Endometrium (tissue), 2 donors: ENCODE measurements around the gene APMAP.

Experiments used
- FAIRE-seq: peaks from 2 replicates; lab custom pipeline; 2012; peaks lifted over from hg19 to GRCh38; lab: Jason Lieb, UNC
- donor health status: control.
- donor health status: control.

APMAP gene

DNA sequence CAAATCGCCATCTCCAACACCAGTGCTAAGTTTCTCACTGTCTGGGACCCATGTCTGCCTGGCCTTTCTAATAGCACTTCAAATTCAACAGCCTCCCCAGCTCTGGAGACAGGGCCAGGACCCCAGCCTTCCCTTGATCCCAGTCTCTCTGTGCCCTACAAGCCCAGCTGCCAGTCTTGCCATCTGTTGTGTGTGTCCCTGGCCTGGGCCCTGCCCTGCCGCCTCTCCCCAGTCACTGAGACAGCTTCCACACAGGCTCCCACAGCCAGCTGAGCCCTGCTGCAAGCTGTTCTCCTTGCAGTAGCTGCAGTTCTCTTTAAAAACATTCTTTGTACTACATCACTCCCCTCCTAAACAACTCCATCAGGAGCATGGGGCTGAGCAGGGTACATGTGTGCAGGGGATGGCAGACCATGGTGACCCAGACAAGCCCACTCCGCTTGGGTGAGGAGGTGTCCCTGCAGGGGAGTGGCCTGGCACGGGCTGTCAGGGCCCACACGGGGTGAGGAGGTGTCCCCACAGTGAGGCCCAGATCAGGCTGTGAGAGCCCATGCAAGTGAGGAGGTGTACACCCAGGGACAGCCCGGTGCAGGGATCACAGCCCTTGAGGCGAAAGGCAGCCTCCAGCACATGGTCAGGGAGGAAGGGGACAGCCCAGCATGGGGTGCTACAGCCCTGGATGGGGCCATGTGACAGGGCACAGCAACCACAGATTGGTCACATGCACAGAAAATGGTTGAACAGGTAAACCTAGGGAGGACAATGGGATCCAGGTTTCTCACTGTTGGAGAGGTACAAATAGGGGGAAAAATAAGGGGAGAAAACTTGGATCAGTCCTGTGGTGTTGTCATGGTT is 27.3 kb downstream of the APMAP start:
- no peak for FAIRE-seq

DNA sequence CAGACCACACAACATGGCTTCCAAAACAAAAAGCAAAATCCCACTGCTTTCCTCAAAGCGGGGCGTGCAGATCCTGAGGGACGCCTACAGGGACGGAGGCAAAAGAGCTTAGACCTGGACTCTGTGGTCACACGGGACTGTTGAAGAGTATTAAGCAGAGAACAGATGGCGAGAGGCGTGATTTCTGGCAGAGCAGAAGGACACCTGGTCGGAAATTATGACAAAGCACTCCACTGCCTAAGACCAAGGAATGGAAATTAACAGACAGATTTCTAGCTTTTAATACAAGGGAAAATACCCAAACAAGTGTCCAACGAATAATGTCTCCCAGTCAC is 28.1 kb downstream of the APMAP start:
- no peak for FAIRE-seq

DNA sequence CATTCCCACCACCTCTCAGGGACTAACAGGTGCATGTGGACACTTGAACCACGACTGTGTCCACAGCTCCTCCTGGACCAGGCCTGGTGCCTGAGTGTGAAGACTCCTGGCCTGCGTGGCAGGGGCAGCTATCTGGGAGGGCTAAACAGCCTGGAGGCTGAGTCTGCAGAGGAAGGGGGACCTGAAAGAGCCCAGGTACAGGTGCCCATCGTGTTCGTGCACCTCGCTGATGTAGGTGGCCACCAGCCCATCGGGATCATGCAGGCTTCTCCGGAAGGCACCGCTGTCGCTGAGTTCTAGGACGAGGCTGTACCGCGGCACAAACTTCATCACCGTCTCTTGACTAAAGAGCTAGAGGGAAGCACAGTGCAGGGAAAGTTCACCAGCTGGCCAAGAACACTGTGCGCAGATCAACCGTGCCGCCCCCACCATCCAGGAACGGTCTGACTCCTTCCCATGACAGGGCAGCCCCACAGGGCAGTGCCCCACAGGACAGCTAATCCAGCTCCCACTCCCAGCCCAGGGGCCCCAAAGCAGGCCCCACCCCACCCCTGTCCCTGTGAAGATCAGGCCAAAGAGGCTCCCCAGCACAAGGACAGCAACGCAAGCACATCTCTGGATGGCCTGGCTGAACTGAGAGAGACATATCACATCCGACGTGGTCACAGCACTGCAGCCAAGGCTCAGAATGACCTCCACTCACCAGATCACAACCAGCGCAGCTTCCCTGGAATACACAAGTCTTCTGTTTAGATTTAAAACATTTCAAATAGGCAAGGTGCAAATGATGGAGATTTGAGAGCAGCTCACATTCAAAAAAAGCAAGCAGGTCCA is 28.7 kb downstream of the APMAP start:
- FAIRE-seq, result no peak

DNA sequence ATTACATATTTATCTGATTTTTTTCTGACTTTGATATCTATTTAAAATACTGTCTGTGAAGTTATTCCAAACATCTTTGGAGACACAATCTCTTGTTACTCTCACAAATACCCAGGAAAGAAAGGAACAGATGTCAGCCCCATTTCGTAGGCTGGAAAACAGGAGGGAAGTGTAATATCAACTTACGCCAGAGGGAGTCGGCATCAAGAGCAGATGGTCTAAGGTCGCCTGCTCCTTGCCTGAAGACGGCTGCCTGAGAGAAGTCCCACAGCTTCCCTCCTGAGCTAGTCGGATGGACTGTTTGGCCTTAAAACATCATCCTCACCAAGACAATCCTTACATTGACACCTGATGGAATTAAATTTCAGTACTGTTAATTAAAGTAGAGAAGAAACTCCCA is 30.0 kb downstream of the APMAP start:
- FAIRE-seq, result no peak

DNA sequence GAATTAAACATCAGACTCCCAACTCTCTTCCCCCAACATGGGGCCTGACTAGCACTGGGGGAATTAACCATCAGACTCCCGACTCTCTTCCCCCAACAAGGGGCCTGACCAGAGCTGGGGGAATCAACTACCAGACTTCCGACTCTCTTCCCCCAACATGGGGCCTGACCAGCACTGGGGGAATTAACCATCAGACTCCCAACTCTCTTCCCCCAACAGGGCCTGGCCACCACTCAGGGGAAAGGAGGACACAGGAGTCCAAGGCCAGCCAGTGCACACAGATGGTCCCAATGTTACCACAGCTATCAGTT is 30.4 kb downstream of the APMAP start:
- no peak for FAIRE-seq

DNA sequence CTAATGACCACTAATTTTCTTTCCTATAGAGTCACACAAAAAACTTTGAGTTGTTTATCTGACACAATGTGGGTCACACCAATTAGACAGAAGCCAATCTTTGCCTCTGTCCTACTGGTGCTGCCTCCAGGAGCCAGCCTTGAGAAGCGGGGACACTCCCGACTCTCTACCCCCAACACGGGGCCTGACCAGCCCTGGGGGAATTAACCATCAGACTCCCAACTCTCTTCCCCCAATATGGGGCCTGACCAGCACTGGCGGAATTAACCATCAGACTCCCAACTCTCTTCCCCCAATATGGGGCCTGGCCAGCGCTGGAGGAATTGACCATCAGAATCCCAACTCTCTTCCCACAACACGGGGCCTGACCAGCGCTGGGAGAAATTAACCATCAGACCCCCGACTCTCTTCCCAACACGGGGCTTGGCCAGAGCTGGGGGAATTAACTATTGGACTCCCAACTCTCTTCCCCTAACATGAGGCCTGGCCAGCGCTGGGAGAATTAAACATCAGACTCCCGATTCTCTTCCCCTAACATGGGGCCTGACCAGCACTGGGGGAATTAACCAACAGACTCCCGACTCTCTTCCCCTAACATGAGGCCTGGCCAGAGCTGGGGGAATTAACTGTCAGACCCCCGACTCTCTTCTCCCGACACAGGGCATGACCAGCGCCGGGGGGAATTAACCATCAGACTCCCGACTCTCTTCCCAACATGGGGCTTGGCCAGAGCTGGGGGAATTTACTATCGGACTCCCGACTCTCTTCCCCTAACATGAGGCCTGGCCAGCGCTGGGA is 31.0 kb downstream of the APMAP start:
- FAIRE-seq, result no peak

DNA sequence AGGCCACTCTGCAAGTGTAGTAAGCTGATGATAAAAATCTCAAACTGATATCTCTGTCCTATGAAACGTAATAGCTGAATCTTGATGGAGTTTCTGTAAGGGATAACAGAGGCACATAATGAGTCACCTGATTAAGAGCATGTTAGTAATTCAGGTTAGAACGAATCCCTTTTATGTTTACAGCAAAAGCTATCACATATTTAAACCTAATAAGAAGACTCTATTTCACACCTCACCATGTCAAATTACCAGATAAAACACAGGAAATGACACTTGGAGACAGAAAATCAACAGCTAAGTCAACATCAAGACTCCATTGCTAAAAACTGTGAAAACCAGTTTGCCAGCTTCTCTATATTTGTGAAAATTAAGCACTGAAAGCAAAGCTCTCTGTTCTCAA is 31.7 kb downstream of the APMAP start:
- FAIRE-seq, result no peak

DNA sequence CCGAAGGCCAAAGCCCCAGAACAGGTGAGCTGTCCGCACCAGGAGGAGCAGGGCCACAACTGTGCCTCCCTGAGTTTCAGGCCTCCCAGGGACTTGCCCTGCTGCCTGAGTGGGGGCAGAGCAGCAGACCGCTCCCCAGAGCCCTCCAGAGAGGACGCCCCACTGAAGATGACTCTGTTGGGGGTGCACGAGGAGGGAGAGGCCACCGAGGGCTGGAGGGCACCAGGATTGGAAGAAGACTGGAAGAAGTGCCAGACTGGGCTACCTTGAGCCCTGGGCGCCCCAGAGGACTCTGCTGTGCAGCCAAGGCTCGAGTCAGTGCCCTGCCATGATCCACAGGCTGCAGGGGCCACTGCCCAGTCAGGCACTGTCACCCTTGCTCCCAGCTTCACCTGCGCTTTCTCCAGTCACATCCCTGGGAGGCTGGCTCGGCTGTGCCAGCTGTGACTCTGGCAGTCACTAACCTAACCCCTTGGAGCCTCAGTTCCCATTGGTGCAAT is 32.2 kb downstream of the APMAP start:
- no peak for FAIRE-seq

DNA sequence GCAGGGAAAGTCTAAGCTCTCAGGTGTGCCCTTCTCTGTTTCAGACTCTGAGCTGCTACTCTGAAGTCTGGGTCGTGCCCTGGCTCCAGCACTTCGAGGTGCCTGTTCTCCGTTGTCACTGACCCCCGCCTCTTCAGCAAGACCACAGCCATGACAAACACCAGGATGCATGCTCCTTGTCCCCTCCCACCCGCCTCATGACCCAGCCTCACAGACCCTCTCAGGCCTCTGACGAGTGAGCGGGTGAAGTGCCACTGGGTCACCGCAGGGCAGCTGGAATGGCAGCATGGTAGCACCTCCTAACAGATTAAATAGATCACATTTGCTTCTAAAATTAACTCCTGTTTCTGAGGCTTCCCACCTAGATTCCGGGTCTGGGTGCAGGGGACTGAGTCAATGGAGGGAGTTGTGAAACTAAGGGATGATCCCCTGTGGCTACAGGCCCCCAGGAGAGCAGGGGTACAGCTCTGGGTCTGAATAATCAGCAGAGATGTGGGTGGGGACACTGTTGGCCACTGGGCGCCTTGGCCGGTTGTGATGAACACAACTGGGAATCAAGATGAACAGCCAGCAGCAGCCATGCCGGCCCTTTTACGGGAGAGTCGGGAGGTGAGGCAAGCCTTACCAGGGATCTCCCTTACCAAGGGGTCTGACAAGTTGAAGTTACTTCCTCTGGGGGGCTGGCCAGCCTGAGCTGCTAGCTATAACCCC is 32.8 kb downstream of the APMAP start:
- no peak for FAIRE-seq

DNA sequence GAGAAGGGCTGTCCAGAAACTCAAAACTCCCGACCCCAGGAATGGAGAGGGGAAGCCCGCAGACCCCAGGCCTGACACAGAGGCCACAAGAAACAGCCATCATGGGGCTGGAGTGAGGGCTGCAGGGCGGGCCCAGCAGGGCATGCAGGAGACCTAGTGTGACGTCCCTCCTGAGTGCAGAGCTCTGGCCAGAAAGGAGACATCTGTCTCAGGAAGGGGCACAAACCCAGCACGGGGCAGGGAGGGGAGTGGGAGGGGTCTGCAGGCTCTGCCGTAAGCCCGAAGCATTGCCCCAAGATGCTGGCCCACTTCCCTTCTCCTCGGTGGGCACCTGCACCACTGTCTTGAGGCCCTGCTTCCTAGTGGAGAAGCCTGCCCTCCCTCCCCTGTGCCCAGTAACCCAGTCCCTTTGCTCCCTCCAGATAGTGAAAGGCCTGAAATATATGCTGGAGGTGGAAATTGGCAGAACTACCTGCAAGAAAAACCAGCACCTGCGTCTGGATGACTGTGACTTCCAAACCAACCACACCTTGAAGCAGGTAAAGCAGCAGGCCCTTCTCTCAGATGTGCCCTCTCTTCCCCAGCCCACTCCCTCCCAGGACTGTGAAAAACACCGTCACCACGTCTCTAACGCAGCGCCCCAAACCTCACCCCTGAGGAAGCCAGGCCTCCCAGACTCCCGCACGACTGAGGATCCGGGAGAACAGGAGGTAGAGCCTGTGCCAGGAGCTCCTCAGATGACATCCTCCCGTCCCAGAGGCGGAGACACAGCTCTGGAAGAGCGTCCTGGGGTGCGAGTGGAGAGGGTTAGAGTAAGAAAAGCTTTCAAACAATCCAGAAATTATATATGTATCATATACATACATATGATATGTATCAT is 33.8 kb downstream of the APMAP start:
- no peak for FAIRE-seq

DNA sequence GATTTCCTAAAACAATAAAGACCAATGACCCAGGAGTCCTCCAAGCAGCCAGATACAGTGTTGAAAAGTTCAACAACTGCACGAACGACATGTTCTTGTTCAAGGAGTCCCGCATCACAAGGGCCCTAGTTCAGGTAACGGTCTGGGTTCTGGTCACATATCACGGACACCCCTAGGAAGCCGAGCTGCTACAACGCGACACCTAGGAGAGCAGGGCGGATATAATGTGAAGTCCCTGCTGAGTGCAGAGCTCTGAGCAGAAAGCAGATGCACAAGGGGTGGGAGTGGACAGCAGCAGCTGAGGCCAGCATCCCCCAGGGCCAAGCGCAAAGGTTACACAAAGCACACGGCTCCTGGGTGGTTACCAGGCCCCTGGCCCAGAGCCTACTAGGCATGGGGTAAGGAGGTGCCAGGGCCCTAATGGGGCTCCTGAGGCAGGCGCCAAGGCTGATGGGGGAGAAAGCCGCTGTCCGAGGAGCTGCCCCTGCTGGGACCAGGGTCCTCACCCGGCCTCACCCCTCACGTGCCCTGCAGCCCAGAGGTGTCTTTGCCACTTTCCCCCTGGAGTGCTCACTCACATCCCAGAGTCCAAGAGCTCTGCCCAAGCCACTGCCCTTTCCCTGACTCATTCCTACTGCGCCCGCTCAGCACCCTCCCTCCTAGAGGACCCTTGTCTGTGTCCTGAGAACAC is 35.1 kb downstream of the APMAP start:
- FAIRE-seq, result no peak

DNA sequence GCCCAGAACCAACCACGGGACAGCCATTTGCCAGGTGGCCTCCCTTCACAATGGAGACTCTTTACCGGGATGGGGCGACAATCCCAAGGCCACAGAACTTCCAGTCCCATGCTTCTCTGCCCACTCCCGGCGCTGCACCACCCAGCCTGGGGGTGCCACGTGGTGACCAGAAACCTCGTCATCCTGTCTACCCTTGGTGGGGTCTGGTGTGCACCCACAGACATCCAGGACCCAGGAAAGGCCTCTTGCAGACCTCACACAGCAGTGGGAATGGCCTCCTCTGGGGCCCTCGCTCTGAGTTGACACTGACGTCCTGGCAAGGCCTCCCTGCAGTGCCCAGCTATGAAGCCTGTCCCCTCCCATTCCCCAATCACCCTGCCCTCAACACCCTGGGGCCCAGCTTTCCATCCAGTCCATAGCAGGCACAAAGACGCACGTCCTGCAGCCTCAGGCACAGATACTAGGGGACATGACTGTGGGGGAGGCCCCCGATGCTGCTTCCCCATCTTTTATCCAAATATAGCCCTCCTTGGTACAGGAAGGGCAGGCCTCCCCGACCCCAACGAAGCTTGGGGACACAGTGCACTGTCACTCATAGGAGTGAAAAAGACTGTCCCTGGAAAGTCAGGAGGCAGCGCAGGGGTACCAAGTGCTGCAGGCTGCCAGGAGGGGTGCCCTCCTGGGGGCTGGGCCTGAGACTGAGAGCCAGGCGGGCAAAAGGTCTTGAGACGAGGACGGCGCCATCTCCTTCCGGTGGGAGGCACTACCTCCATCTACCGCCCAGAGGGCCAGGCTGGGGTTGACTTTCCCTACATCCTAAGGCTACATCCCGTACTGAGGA is 36.3 kb downstream of the APMAP start:
- FAIRE-seq, result no peak

DNA sequence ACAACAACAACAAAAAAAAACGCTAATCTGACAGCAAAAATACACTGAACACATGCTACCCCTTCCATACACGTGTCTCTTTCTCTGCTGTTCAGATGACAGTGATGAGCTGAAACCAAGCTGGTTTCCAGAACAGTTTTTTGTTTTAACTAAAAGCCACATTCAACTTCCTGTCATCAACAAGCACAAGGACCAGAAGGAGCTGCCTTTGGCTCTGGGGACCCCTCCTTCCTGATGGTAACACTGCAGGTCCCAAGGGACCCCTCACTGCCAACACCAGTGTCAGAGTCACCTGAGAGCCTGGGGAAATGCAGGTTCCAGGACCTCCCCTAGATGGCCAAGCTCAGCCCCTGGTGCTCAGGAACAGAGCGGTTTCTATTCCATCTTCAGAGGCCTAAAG is 37.5 kb downstream of the APMAP start:
- FAIRE-seq, result no peak

DNA sequence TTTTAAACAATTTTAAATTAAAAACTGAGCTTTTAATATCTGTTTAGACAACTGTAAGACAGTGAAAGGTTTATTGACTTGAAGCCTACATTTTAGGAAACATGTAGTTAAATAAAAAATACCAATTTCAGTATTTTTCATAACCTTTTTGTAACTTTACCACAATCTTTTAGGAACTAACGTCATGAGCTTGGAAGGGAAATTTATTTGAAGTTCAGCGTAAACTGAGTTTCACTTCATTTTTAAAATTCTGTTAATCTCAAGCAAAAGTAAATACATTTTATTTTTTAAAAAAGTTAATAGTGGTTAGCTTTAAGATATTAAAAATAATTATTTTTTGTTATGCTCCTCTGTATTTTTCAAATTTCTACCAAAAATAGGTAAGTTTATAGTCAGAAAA is 38.0 kb downstream of the APMAP start:
- peak; percentile 80 for FAIRE-seq

DNA sequence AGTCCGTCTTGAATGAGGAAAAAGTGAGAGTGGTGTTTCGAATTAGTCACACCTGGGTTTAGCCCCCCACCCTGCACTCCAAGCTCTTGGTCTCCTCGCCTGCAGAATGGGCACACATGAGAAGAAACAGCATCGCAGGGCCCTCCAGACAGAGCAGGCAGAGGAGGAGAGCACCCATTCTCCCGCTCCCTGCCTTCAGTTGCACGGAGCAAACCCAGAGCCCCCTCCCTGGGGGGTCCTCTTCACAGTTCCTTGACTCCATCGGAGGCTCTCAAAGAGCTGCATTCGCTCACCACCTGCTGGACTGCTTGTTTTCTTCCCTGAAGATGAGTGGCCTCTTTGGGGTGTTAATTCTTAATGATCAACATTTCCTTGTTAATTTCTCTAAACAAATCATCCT is 38.4 kb downstream of the APMAP start:
- no peak for FAIRE-seq

DNA sequence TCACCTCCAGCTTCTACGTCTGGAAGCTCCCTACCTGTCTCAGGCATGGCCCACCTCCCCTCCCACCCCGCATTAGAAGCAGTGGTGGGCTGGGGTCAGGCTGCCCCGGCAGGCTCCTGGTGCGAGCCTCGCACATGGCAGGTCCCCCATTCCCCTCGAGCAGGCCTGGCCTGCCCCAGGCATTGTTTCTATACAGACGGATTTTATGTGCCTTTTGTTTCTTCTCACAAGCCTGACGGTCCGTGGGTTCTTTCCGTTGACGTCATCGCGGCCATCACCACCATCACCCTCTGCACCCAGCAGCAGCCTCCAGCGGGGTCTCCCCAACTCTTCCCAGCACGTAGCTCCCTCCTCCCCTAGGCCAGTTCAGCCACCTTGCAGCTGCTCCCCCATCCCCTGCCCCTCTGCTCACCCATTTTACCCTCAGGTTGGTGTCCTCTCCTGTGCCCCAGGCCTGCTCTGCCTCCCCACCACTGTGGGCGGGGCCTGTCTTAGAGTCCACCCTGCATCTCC is 38.9 kb downstream of the APMAP start:
- FAIRE-seq, result no peak

DNA sequence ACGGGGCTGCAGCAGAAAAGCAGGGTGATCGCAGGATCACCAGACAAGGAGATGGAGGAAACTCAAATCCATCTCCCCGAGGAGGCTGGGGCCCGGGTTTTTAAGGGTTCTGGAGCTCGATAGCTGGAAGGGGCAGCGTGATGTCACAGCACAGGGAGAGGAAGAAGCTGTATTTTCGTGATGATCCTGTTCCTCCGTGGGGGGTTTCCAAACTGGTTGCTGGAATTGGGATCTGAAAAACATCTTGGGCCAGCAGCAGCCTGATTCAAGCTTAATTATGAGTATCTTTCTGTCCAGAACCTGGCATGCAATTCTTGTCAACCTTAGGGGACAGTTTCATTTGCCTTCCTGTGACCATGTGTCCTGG is 39.4 kb downstream of the APMAP start:
- no peak for FAIRE-seq

DNA sequence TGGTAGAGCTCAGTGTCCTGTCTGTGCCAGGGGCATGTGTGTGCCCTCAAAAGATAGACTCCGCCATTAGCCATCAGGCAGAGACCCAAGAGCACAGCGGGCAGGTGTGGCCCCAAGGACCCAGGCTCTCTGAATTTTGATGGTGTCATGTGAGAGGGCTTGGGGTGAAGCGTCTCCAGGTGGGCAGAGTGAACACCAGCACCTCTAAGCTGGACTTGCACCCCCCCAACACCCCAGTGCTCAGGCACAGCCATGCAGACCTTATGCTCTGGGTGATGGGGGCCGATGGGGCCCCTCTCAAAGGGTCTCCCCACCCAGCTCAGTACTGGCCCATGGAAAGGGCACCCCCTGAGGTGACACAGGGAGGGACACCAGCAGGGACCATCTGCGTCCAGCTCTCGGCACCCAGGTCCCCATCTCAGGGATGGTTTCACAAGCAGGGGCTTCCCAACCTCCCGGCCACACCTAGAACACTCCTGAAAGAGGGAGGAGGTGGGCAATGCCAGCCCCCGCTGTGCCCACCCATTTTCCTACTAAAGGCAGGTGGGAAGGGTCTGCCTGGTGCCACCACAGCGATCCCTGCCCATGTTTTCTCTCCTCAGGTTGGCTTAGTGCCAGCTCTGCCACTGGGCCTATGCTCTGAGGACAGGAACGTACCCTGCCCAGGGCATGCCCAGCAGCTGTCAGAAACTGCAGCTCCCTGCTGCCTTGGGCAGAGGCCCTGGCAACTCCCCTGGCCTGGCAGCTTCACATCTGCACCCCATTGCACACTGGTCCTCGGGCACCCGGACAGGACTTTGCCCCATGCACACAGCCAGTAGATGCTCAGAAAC is 40.0 kb downstream of the APMAP start:
- no peak for FAIRE-seq
